Endothelial cell of umbilical vein (primary cell): ENCODE results near the gene ARPC3. TPM values are rescaled to one million over a fixed set of nuclear protein-coding genes. Genes with fewer than 3 reads are reported as not detected.

Experiments
- BruUV-seq: library from RNA; stranded (reverse); fragments of 400-500 nt; replicated peaks from 2 replicates; lab custom pipeline; 2021; lab: Mats Ljungman, UMichigan
- CTCF ChIA-PET: fragments of 300-600, 350-600 bp; sonication (Branson Sonifier 250); formaldehyde crosslinking; loops from one replicate; lab custom pipeline; 2021; ENCODE audit warnings: antibody characterized with exemption, inconsistent platforms; lab: Charles Lee
- POLR2A ChIA-PET: fragments of 300-600, 350-600 bp; sonication (Branson Sonifier 250); formaldehyde crosslinking; loops from one replicate; lab custom pipeline; 2021; ENCODE audit warnings: antibody characterized with exemption, inconsistent platforms; lab: Charles Lee
- DNase-seq: peaks from one replicate; pipeline ENCODE4 v3.0.0-alpha.2; 2011; ENCODE audit warnings: low read depth, low spot score
- FAIRE-seq: peaks from 2 replicates; lab custom pipeline; 2011; peaks lifted over from hg19 to GRCh38; lab: Jason Lieb, UNC
- H2AFZ ChIP-seq: 2 replicates; pipeline ENCODE4 v1.6.0; 2012; ENCODE audit warnings: low read depth, low read length, control low read depth, inconsistent platforms
- H3K27ac ChIP-seq: 2 replicates; pipeline ENCODE4 v1.5.1; 2011; ENCODE audit warnings: low read depth, mild to moderate bottlenecking, control low read depth, low read length, moderate library complexity; ENCODE audit not compliant: insufficient read depth
- H3K27me3 ChIP-seq, 2 experiments: 2 replicates each; pipeline versions ENCODE4 v1.6.0 to v1.6.1; 2011; ENCODE audit warnings: low read length in 2 of 2, mixed read lengths in 1 of 2; ENCODE audit not compliant: control insufficient read depth in 2 of 2, insufficient read depth in 2 of 2
- H3K36me3 ChIP-seq, 2 experiments: 2 replicates in 1 of 2; 3 replicates in 1 of 2; pipeline ENCODE4 v1.5.1; 2011; ENCODE audit warnings: low read length in 2 of 2, mild to moderate bottlenecking in 1 of 2, moderate library complexity in 1 of 2; ENCODE audit not compliant: control insufficient read depth in 2 of 2, insufficient read depth in 2 of 2; ENCODE audit errors: extremely low read depth in 1 of 2
- H3K4me1 ChIP-seq: 3 replicates; pipeline ENCODE4 v1.5.1; 2011; ENCODE audit warnings: mild to moderate bottlenecking, low read length; ENCODE audit not compliant: control insufficient read depth, insufficient read depth; ENCODE audit errors: extremely low read depth
- H3K4me2 ChIP-seq: 2 replicates; pipeline ENCODE4 v1.6.1; 2011; ENCODE audit warnings: low read length, control low read depth, mixed read lengths; ENCODE audit not compliant: insufficient read depth
- H3K4me3 ChIP-seq, 3 experiments: fragments of 200-600 bp in 1 of 3; sonication (generic), shearing (Covaris generic) in 1 of 3; replicated peaks in 1 of 3; 2 replicates each; pipeline ENCODE4 v1.5.1; 2011 to 2016; ENCODE audit warnings: control low read depth in 3 of 3, low read length in 3 of 3, mild to moderate bottlenecking in 2 of 3, inconsistent platforms in 1 of 3, low read depth in 1 of 3, moderate library complexity in 1 of 3; ENCODE audit not compliant: insufficient read depth in 1 of 3
- H3K79me2 ChIP-seq: 2 replicates; pipeline ENCODE4 v1.6.0; 2012; ENCODE audit warnings: low read length, inconsistent platforms; ENCODE audit not compliant: control insufficient read depth, insufficient read depth
- H3K9ac ChIP-seq: replicated peaks from 2 replicates; pipeline ENCODE3; 2011; ENCODE audit warnings: low read length, control low read depth; ENCODE audit not compliant: insufficient read depth; ENCODE audit errors: extremely low read depth
- H3K9me1 ChIP-seq: replicated peaks from 3 replicates; pipeline ENCODE4 v1.6.0; 2011; ENCODE audit warnings: mild to moderate bottlenecking, low read length; ENCODE audit not compliant: control insufficient read depth, insufficient read depth; ENCODE audit errors: extremely low read depth
- H3K9me3 ChIP-seq: replicated peaks from 2 replicates; pipeline ENCODE4 v1.5.1; 2012; ENCODE audit warnings: low read length, inconsistent platforms; ENCODE audit not compliant: control insufficient read depth, insufficient read depth
- H4K20me1 ChIP-seq: replicated peaks from 2 replicates; pipeline ENCODE3; 2011; ENCODE audit warnings: mild to moderate bottlenecking, low read length; ENCODE audit not compliant: control insufficient read depth, insufficient read depth; ENCODE audit errors: extremely low read depth
- CTCF ChIP-seq, 2 donors: IDR thresholded peaks; 1 replicate in 1 of 2; 2 replicates in 1 of 2; pipeline ENCODE4 v1.5.1; 2011; ENCODE audit warnings: low read length in 2 of 2, mild to moderate bottlenecking in 2 of 2, moderate library complexity in 2 of 2, control low read depth in 1 of 2, inconsistent platforms in 1 of 2, low read depth in 1 of 2; ENCODE audit not compliant: insufficient read depth in 1 of 2; ENCODE audit errors: extremely low read depth in 1 of 2
- EZH2 ChIP-seq: IDR thresholded peaks from 2 replicates; pipeline ENCODE4 v1.6.1; 2012; ENCODE audit warnings: borderline replicate concordance, low read depth, mild to moderate bottlenecking, moderate library complexity, low read length, inconsistent platforms; ENCODE audit not compliant: severe bottlenecking
- FOS ChIP-seq: IDR thresholded peaks from 2 replicates; pipeline ENCODE4 v1.6.1; 2011; ENCODE audit warnings: mild to moderate bottlenecking, low read length, moderate library complexity, borderline replicate concordance; ENCODE audit not compliant: insufficient read depth
- GATA2 ChIP-seq: IDR thresholded peaks from 2 replicates; pipeline ENCODE4 v1.7.0; 2011; ENCODE audit warnings: low read depth, mild to moderate bottlenecking, moderate library complexity, mixed read lengths, low read length; ENCODE audit not compliant: insufficient read length, insufficient read depth
- JUN ChIP-seq: IDR thresholded peaks from 2 replicates; pipeline ENCODE4 v1.6.1; 2011; ENCODE audit warnings: borderline replicate concordance, low read depth; ENCODE audit not compliant: insufficient read length, insufficient read depth
- MAX ChIP-seq: IDR thresholded peaks from 2 replicates; pipeline ENCODE4 v1.6.1; 2011; ENCODE audit not compliant: insufficient read depth, insufficient read length
- MYC ChIP-seq: IDR thresholded peaks from one replicate; pipeline ENCODE4 v1.6.1; 2011; ENCODE audit warnings: mild to moderate bottlenecking, low read depth, low read length
- POLR2A ChIP-seq: IDR thresholded peaks from 2 replicates; pipeline ENCODE4 v1.6.1; 2012; ENCODE audit warnings: low read depth, mild to moderate bottlenecking, control low read depth, low read length
- POLR2AphosphoS5 ChIP-seq: IDR thresholded peaks from 2 replicates; pipeline ENCODE4 v1.6.1; 2012; ENCODE audit warnings: low read depth, mild to moderate bottlenecking, control low read depth, low read length, moderate library complexity; ENCODE audit not compliant: insufficient read depth
- dilution Hi-C: fragments of 300-500 bp; cut with MboI; formaldehyde crosslinking; loops from one replicate; pipeline ENCODE4 v1.15.0; 2019; ENCODE audit warnings: low sequenced_read_pairs; ENCODE audit not compliant: extremely low pct_ligation_motif_present
- intact Hi-C: fragments of 100-400 bp; cut with micrococcal nuclease; formaldehyde crosslinking; loops from one replicate; pipeline ENCODE4 v1.10.0; 2022
- polyA plus RNA-seq, 4 experiments: library from polyadenylated mRNA; depleted of rRNA in 3 of 4; stranded (reverse) in 3 of 4; unstranded in 1 of 4; fragments of >200 nt; gene quantifications; 2 replicates each; pipeline versions ENCODE4 v1.2.1 to v1.2.3, GENCODE V29; 2011 to 2012; ENCODE audit warnings: missing spikeins in 1 of 4
- total RNA-seq: library from RNA; stranded (reverse); gene quantifications from 2 replicates; pipeline ENCODE4 v1.2.3, GENCODE V29; 2021

ARPC3 gene
- total and polyA plus RNA-seq, 2 donors (not counting 3 experiments of a cell fraction or from before 2014, with no cell fraction given), result 92.8 to 304 TPM

- Histone ChIP-seq H3K27ac (no peak overlapping the region), H4K20me1 (no peaks in the 10 kb centered on the region), H2AFZ (no peak overlapping the region), H3K4me1 (peaks cover 5% of the 10 kb centered on the region), H3K9me3 (no peaks in the 10 kb centered on the region), H3K9me1 (no peaks in the 10 kb centered on the region), H3K4me3 (no peak overlapping the region), H3K4me2 (no peak overlapping the region), H3K27me3 (no peaks in the 10 kb centered on the region), H3K9ac (no peak overlapping the region), H3K79me2 (peaks cover 14% of the 10 kb centered on the region), H3K36me3 (peaks cover 0 to 4% of the 10 kb centered on the region in 2 experiments)
- ChIA-PET POLR2A (no interaction called here), CTCF (interaction anchor here (1.7 to 2.8 kb wide), 2 partner anchors 24 to 148 kb away, joined by 5 to 21 read pairs; no protein-coding TSS in a partner anchor)
- dilution Hi-C loops (no loop called here), intact Hi-C loops (loop anchor here (5.0 kb wide), 2 partner anchors 289 to 434 kb away; partner anchors contain the start of gene PPP1CC)
- no TSS peak for BruUV-seq
- DNase-seq (no peak), FAIRE-seq (no peak)
- TF ChIP-seq POLR2A, result no peak
- no peak for TF ChIP-seq FOS
- no peak for TF ChIP-seq CTCF (IDR thresholded peaks at IDR 0.05; ENCODE audit: extremely low read depth in 1 of 2, insufficient read depth in 1 of 2, low read depth in 1 of 2, low read length in 2 of 2)
- TF ChIP-seq POLR2AphosphoS5, result no peak
- TF ChIP-seq JUN, result no peak
- no peak for TF ChIP-seq EZH2
- TF ChIP-seq MYC, result no peak
- no peak for TF ChIP-seq MAX
- TF ChIP-seq GATA2, result no peak
Observed at GRCh38 chr12:110453569-110454296, 3.6 kb upstream of the ARPC3 start.
